Stomach smooth muscle (tissue), 2 donors: ENCODE data around the gene ERGIC1.

Source experiments
- H3K27ac ChIP-seq: one replicate; pipeline ENCODE4 v1.7.0; 2013; ENCODE audit warnings: mild to moderate bottlenecking, low read length, inconsistent platforms
- H3K27me3 ChIP-seq, 2 donors: one replicate each; pipeline ENCODE4 v1.7.0; 2013; ENCODE audit warnings: low read length in 2 of 2; ENCODE audit not compliant: insufficient read depth in 2 of 2, control insufficient read depth in 1 of 2
- H3K36me3 ChIP-seq, 2 donors: one replicate each; pipeline ENCODE4 v1.7.0; 2013; ENCODE audit warnings: low read length in 2 of 2; ENCODE audit not compliant: control insufficient read depth in 2 of 2, insufficient read depth in 2 of 2
- H3K4me1 ChIP-seq: one replicate; pipeline ENCODE4 v1.7.0; 2013; ENCODE audit warnings: low read length; ENCODE audit not compliant: control insufficient read depth, insufficient read depth
- H3K4me3 ChIP-seq, 2 donors: one replicate each; pipeline ENCODE4 v1.7.0; 2013; ENCODE audit warnings: low read length in 2 of 2
- H3K9ac ChIP-seq, 2 donors: one replicate each; pipeline ENCODE4 v1.7.0; 2013; ENCODE audit warnings: low read length in 2 of 2, mild to moderate bottlenecking in 1 of 2
- H3K9me3 ChIP-seq, 2 donors: one replicate each; pipeline ENCODE4 v1.7.0; 2013; ENCODE audit warnings: low read length in 2 of 2; ENCODE audit not compliant: control insufficient read depth in 2 of 2
- donor health status: healthy.
- donor health status: Pancreatic carcinoma.

Gene ERGIC1

DNA sequence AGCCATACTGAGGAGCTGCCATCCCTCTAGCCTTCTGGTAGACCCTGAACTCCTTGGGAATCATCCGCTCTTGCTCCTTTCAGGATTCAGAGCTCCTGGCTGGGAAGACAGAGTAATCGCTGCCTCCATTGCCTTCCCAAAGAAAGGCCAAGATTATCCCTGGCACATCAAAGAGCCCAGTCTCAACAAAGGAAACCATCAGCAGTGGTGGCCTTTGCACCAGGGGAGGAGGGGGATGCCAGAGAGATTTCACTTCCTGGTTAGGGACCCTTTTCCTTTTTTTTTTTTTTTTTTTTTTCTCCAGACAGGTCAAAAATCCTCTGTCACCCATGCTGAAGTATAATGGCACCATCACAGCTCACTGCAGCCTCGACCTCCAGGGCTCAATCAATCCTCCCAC is 16.0 kb upstream of the ERGIC1 start:
- Histone ChIP-seq H3K4me1 (peaks cover 12% of the 10 kb centered on the region), H3K9me3 (no peaks in the 10 kb centered on the region), H3K27ac (no peak overlapping the region), H3K36me3 (no peaks in the 10 kb centered on the region), H3K27me3 (no peaks in the 10 kb centered on the region), H3K4me3 (no peak overlapping the region), H3K9ac (no peak overlapping the region)

DNA sequence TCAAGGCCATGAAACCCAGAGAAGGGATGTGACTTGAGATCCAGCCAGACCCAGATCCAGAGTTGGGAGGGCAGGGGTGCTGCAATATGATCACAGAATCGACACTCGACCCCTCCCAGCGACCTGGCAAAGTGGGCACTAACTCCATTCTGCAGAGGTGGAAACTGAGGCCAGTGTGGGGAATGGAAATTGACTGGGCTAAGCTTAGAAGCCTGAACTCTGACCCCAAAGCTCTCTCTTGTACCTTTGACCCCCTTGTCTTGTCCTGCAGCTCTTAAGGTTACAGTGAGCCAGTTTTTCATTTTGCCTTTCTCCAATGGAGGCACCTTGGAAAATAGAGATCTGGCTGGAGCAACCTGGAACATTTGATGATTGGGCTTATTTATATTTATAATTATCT is 14.5 kb upstream of the ERGIC1 start:
- Histone ChIP-seq H3K4me3 (no peak overlapping the region), H3K27ac (no peak overlapping the region), H3K27me3 (no peaks in the 10 kb centered on the region), H3K9ac (no peak overlapping the region), H3K4me1 (peaks cover 12% of the 10 kb centered on the region), H3K9me3 (no peaks in the 10 kb centered on the region), H3K36me3 (no peaks in the 10 kb centered on the region)

- Histone ChIP-seq H3K27me3 (no peaks in the 10 kb centered on the region), H3K36me3 (no peaks in the 10 kb centered on the region), H3K4me1 (peaks cover 12% of the 10 kb centered on the region), H3K9me3 (no peaks in the 10 kb centered on the region), H3K27ac (no peak overlapping the region), H3K4me3 (peak overlapping the region in 1 of 2 donors; percentile 40), H3K9ac (no peak overlapping the region)
Observed at GRCh38 chr5:172820046-172820767, 13.8 kb upstream of the ERGIC1 start.

GRCh38 chr5:172821340-172821985 is 12.6 kb upstream of the ERGIC1 start:
- Histone ChIP-seq H3K9ac (no peak overlapping the region), H3K27me3 (no peaks in the 10 kb centered on the region), H3K36me3 (no peaks in the 10 kb centered on the region), H3K27ac (no peak overlapping the region), H3K4me3 (no peak overlapping the region), H3K9me3 (peaks cover 0 to 7% of the 10 kb centered on the region in 2 donors), H3K4me1 (peaks cover 12% of the 10 kb centered on the region)

- Histone ChIP-seq H3K4me3 (no peak overlapping the region), H3K36me3 (no peaks in the 10 kb centered on the region), H3K4me1 (peaks cover 12% of the 10 kb centered on the region), H3K9me3 (peaks cover 0 to 7% of the 10 kb centered on the region in 2 donors), H3K9ac (no peak overlapping the region), H3K27me3 (no peaks in the 10 kb centered on the region), H3K27ac (no peak overlapping the region)
Observed at GRCh38 chr5:172823840-172824362, 10.2 kb upstream of the ERGIC1 start.

- Histone ChIP-seq H3K9ac (no peak overlapping the region), H3K27ac (no peak overlapping the region), H3K4me3 (no peak overlapping the region), H3K27me3 (no peaks in the 10 kb centered on the region), H3K4me1 (no peaks in the 10 kb centered on the region), H3K36me3 (no peaks in the 10 kb centered on the region), H3K9me3 (peaks cover 0 to 7% of the 10 kb centered on the region in 2 donors)
Observed at GRCh38 chr5:172825610-172826204, 8.3 kb upstream of the ERGIC1 start.

- H3K9me3 ChIP-seq, result peaks cover 0 to 7% of the 10 kb centered on the region in 2 donors
- no peaks in the 10 kb centered on the region for H3K36me3 ChIP-seq
- H3K9ac ChIP-seq, result no peak overlapping the region
- no peak overlapping the region for H3K27ac ChIP-seq
- H3K4me1 ChIP-seq, result no peaks in the 10 kb centered on the region
- H3K4me3 ChIP-seq, result no peak overlapping the region
- no peaks in the 10 kb centered on the region for H3K27me3 ChIP-seq
Observed at GRCh38 chr5:172827841-172828240, 6.2 kb upstream of the ERGIC1 start.

DNA sequence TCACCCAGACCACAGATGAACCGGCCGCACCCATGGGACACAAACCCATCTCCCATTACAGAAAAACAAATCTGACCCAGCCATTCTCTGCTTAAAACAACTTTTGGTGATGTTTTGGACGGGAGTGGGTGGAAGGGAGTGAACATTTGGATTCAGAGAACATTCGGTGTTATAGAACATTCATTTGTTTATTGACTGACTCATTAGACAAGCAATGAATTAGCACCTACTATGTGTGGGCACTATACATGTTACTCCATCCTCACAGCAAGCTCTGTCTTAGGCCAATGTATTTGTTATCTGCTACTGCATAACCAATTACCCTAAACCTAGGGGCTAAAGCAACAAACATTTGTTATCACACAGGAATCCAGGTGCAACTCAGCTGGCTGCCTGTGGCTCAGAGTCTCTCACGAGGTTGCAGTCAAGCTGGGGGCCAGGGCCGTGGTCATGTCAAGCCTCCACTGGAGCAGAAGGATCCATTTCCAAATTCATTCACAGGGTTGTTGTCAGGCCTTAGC is 5.1 kb upstream of the ERGIC1 start:
- no peaks in the 10 kb centered on the region for H3K27me3 ChIP-seq
- H3K9ac ChIP-seq, result no peak overlapping the region
- no peak overlapping the region for H3K4me3 ChIP-seq
- H3K9me3 ChIP-seq, result peaks cover 0 to 7% of the 10 kb centered on the region in 2 donors
- peaks cover 7% of the 10 kb centered on the region for H3K4me1 ChIP-seq
- no peak overlapping the region for H3K27ac ChIP-seq
- no peaks in the 10 kb centered on the region for H3K36me3 ChIP-seq

GRCh38 chr5:172830275-172830799 is 3.7 kb upstream of the ERGIC1 start:
- H3K4me1 ChIP-seq, result peaks cover 13% of the 10 kb centered on the region
- H3K27ac ChIP-seq, result no peak overlapping the region
- H3K27me3 ChIP-seq, result no peaks in the 10 kb centered on the region
- H3K36me3 ChIP-seq, result no peaks in the 10 kb centered on the region
- H3K4me3 ChIP-seq, result no peak overlapping the region
- no peak overlapping the region for H3K9ac ChIP-seq
- H3K9me3 ChIP-seq, result peaks cover 0 to 7% of the 10 kb centered on the region in 2 donors

GRCh38 chr5:172830876-172831662 is 3.0 kb upstream of the ERGIC1 start:
- H3K27ac ChIP-seq, result no peak overlapping the region
- H3K36me3 ChIP-seq, result no peaks in the 10 kb centered on the region
- H3K4me3 ChIP-seq, result no peak overlapping the region
- H3K27me3 ChIP-seq, result no peaks in the 10 kb centered on the region
- H3K9ac ChIP-seq, result no peak overlapping the region
- peaks cover 20% of the 10 kb centered on the region for H3K4me1 ChIP-seq
- H3K9me3 ChIP-seq, result peaks cover 0 to 4% of the 10 kb centered on the region in 2 donors
